GM12872 (cell line): Measurements from ENCODE around the gene PLOD1.

Source experiments
- CTCF ChIP-seq: IDR thresholded peaks from 3 replicates; pipeline ENCODE4 v1.5.1; 2011; ENCODE audit warnings: low read depth, mild to moderate bottlenecking, low read length, moderate library complexity; ENCODE audit not compliant: insufficient read depth

The PLOD1 gene

GRCh38 chr1:12006167-12006921 lies 71.8 kb downstream of the PLOD1 start:
- no peak for TF ChIP-seq CTCF

- TF ChIP-seq CTCF, result no peak
These were observed 72.7 kb downstream of the PLOD1 start for GRCh38 chr1:12007204-12007603.

- TF ChIP-seq CTCF, result no peak
These were observed 74.9 kb downstream of the PLOD1 start for GRCh38 chr1:12009318-12009947.

- TF ChIP-seq CTCF, result no peak
These were observed 76.4 kb downstream of the PLOD1 start for GRCh38 chr1:12010746-12011570.

GRCh38 chr1:12011998-12012397 lies 77.5 kb downstream of the PLOD1 start:
- TF ChIP-seq CTCF, result no peak

GRCh38 chr1:12012560-12013316 lies 78.2 kb downstream of the PLOD1 start:
- TF ChIP-seq CTCF, result no peak
